ENCODE data around the gene SCN4B. TPM values are rescaled to one million over a fixed set of nuclear protein-coding genes. Genes with fewer than 3 reads are reported as not detected.
"Not testable (repeated sequence)": the region's sequence is repeated elsewhere in the genome, so short reads cannot be mapped to it uniquely, and the experiment has no call there.

Gene SCN4B, protein sequence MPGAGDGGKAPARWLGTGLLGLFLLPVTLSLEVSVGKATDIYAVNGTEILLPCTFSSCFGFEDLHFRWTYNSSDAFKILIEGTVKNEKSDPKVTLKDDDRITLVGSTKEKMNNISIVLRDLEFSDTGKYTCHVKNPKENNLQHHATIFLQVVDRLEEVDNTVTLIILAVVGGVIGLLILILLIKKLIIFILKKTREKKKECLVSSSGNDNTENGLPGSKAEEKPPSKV
- total RNA-seq: 0.20 TPM

- DNase-seq (ENCODE audit: low spot score) (no peak), ATAC-seq (peak; percentile 78)
These were observed at the start of gene SCN4B for GRCh38 chr11:118152552-118153471. Gene SCN4B, minus strand, starts transcription at chr11:118152823. Its CDS starts 150 bp downstream, at chr11:118152673.

DNA sequence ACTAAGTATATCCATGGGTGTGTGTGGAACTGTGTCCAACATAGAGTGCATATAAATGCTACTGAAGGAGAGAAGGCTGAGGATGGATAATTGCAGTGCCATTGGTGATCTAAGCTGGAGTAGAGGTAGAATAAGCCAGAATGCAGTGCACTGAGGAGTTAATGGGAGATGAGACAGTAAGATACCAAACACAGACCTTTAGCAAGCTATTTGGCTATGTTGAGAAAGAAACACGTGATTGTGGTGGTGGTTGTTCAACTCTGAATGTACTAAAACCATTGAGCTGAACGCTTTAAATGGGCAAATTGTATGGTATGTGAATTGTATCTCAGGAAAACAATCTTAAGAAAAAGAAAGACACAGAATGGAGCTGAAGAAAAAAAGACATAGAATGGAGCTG, 49.3 kb upstream of the SCN4B start:
- no peak for DNase-seq (ENCODE audit: low spot score)
- peak; percentile 54 for ATAC-seq

DNA sequence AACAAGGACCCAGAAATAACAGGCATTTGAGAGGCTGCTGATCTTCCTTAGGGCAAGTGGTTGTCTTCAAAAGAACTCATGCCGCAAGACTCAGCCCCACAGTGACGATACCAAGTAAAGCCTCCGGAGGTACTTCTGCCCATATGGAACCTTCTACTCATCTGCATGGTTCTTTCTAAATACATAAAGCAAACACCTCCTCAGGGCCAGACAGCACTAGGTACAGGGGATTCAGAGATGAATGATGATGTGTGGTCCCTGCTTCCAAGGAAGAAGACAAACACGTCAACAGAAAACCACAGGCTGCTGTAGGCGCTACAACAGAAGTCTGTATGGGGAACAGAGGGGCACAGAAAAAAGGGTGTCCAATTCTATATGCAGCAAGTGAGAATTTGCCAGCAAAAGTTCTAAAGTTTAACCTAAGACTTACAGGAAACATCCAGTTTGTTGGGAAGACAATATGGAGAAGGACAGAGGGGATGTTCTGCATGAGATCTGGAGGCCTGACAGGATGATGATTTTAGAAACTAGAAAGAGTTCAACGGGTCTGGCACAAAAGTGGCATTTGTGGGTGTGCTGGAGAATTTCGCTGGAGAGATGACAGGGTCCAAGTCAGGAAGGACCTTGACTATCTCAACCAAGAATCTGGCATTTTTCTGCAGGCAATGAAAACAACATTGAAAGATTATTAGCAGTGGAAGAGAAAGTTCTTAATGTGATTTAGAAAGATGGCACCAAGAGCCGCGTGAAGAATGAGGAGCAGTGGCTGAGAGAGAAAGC, 48.5 kb upstream of the SCN4B start:
- ATAC-seq: no peak
- no peak for DNase-seq (ENCODE audit: low spot score)

- DNase-seq (ENCODE audit: low spot score) (no peak), ATAC-seq (no peak)
These were observed 47.9 kb upstream of the SCN4B start for GRCh38 chr11:118200497-118200896.

- DNase-seq (ENCODE audit: low spot score) (peak; percentile 63), ATAC-seq (peak; percentile 41)
These were observed 46.5 kb upstream of the SCN4B start for GRCh38 chr11:118199135-118199534.

DNA sequence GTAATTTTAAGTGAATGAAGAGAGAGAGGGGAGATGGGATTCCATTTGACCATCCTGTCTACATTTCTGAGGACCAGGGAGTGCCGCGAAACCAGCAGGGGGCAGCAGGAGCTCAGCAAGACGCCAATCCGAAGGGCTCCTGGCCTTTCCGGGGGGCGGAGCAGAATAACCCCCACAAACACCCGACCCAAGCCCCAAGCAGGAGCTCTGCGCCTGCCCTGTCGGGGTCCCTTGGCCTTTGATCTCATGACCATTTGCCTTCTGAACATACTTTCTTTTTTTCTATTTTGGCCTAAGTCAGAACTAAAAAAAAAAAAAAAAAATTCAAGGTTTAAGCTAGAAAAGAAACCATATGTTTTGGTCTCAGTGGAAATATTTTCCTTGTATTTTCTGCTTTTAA, 45.7 kb upstream of the SCN4B start:
- DNase-seq (ENCODE audit: low spot score) (peak; percentile 79), ATAC-seq (peak; percentile 58)

DNA sequence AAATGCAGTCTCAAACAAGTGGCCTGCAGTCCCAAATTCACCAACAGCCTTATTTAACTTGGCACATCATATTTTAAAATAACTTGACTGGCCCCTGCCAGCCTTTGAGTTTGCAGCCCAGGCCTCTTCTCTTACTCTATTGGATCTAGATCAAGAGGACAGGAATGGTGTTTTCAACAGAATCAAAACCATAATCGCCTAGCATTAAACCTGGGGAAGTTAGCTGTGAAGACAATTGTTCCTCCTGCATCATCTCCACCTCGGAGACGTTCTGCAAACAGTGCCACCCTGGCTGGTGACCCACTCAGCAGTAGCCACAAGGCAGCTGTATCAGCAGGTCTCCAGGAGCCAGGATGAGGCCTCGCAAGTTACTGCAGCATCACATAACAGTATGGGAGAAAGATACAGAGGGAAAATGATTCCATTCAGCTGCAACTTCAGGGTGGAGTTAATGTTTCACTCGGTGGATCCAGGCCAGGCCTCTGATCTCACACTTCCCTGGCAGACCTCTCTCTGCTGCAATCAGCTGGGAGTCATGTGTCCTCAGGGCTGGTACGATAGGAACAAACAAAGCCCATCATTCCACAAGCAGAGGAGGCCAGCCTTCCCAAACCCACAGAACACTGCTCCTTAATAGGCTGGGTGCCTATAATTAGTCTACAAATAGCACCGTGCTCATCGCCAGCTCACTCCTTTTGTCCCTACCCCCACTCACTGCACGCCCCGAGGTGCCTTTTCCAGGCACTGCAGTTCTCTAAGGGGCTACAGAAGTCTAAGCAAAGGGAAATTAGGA, 42.4 kb upstream of the SCN4B start:
- peak; percentile 95 for DNase-seq (ENCODE audit: low spot score)
- ATAC-seq: peak; percentile 86

- ATAC-seq (no peak), DNase-seq (ENCODE audit: low spot score) (no peak)
These were observed 41.4 kb upstream of the SCN4B start for GRCh38 chr11:118193910-118194566.

- ATAC-seq; DNase-seq (ENCODE audit: low spot score): not testable (repeated sequence)
These were observed 40.2 kb upstream of the SCN4B start for GRCh38 chr11:118192817-118193216.

- not testable (repeated sequence) for ATAC-seq; DNase-seq (ENCODE audit: low spot score)
These were observed 38.4 kb upstream of the SCN4B start for GRCh38 chr11:118190942-118191506.

DNA sequence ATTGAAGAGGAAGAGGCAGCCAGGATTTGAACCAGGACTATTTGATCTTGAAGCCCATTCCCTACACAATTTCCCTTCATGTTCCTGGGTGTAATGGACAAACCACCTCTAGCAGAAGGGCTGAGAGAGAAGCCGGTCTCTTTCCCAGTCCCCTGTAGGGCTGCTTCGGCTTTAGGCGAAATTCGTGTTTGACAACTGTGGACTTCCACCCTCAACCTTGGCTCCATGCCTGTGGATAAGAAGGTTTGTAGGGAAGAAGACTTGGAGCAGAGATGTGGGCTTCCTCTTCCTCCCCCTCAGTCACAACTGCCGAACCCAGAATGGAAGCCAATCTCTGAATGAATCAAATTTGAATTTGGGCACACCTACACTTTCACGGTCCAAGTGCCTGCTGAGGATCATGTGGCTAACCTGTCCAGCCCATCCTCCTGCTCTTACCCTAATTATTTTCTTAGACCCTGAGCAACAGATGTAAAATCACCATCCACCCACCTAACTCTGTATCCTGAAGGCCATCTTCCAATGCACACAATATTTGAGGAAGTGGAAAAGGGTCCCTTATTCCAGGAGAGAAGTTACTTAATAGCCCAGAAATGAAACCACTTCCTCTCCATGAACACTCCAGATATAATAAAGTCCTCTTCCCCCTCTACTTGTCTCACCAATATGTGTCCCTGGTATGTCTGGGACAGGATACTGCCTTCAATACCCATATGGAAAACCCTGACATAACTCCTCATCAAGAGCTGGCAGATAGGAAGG, 33.9 kb upstream of the SCN4B start:
- ATAC-seq: peak; percentile 93
- DNase-seq (ENCODE audit: low spot score): peak; percentile 68

DNA sequence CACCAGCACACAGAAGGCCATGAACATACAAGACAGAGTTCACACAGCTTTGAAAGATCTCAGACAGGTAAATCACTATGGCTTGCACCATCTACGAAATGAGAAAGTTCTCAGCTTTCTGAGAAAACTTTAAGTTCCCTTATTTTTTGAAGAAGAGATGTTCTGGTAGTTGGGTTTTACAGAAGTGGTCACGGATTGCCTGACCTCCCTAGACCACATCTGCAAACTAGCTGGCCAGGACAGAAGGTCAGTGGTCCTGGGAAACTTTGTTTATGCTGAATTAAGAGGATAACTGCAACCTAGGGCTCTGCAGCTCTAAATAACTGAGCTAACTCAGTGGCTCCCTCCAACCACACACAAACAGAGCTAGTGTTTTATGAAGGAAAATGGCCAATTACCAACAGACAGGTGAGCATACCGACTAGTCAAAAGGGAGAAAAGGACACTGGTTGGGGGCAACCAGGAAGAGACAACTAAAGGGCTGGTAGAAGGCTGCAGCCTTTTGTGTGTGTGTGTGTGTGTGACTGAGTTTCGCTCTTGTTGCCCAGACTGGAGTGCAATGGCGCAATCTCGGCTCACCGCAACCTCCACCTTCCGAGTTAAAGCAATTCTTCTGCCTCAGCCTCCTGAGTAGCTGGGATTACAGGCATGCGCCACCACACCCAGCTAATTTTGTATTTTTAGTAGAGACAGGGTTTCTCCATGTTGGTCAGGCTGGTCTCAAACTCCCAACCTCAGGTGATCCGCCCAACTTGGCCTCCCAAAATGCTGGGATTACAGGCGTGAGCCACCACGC, 32.4 kb upstream of the SCN4B start:
- ATAC-seq: no peak
- no peak for DNase-seq (ENCODE audit: low spot score)

GRCh38 chr11:118183691-118184090, 31.1 kb upstream of the SCN4B start:
- DNase-seq (ENCODE audit: low spot score); ATAC-seq: not testable (repeated sequence)

DNA sequence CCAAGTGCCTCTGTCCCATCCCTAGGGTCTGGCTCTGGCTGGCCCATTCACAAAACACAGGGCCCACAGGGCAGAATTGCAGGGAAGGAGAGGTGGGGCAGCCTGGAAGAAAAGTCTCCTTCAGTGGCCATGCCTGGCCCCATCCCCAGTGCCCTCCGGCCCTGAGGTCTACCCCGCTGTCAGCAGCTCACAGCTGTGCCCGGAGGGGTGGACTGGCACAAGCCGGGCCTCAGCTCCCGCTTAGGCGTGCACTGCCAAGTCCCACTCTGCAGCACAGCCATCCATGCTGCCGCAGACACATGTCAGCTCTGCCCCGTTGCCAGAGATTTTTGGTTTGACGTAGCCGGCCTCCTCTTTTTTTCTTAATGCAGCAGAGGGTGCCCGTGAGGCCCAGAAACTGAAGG, 27.7 kb upstream of the SCN4B start:
- DNase-seq (ENCODE audit: low spot score) (no peak), ATAC-seq (no peak)

DNA sequence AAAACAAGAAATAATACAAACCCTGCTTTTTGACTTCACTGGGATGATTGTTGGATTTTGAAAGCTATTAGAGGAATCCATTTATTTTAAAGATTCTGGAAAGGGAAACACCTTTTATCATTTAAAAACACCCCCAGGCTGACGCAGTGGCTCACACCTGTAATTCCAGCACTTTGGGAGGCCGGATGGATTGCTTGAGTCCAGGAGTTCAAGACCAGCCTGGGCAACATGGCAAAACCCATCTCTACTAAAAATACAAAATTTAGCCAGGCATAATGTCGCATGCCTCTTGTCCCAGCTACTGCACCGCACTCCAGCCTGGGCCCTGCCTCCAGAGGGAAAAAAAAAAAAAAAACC, 24.1 kb upstream of the SCN4B start:
- DNase-seq (ENCODE audit: low spot score): no peak
- ATAC-seq: no peak

DNA sequence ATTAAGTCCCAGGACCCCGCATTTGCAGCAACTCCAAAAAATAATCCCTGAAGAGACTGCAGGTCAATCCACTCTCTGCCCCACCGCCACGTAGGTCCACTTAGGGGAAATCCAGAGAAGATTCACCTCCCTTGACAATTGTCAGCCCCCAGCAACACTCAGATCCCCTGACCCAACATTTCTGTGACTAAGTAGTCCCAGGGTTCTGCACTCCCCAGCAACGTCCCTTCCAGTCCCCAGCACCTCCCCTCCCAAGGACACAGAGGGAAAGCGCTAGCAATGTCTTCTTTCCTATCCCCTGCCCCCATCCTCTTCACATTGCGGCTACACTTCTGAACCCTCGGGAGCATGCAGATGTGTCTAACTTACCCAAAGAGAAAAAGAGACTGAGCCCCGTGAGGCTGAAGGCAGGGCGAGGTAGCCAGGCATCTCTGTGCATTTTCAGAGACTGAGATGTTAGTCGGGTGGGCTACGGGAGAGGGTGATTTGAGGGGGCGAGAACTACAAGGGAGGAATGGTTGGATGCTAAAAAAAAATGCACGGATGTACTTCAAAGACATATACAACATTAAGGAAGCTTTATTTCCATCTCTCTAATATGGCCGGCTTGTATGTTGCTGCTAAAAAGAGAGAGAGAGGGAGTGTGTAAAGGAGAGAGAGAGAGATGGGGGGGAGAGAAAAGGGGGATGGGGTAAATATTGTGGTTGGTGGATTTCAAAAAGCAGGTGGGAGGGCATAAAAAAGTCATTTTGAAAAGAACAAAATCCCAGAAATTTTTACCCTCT, 23.6 kb upstream of the SCN4B start, which contains the start of gene SCN2B:
TSS of gene SCN2B (minus strand) at position 647 of the 785 bp plus-strand sequence. CDS start at position 439, 208 bp downstream.
- ATAC-seq (no peak), DNase-seq (ENCODE audit: low spot score) (no peak)

Measured in left lobe of liver (tissue), 2 donors.